HG03108 (cell line): Measurements from ENCODE around the gene FSIP1.

Experiments
- ATAC-seq: cut with Tn5 transposase; IDR thresholded peaks from one replicate; pipeline ENCODE4 v1.9.1; 2021; ENCODE audit warnings: moderate library complexity; ENCODE audit not compliant: unreplicated experiment

Gene FSIP1

GRCh38 chr15:39690881-39691634 lies 91.6 kb downstream of the FSIP1 start:
- no peak for ATAC-seq

- ATAC-seq: no peak
Observed at GRCh38 chr15:39687965-39688364, 94.7 kb downstream of the FSIP1 start.

GRCh38 chr15:39685999-39686613 lies 96.5 kb downstream of the FSIP1 start:
- no peak for ATAC-seq

- no peak for ATAC-seq
Observed at GRCh38 chr15:39685367-39685766, 97.3 kb downstream of the FSIP1 start.

GRCh38 chr15:39684233-39684632 lies 98.4 kb downstream of the FSIP1 start:
- ATAC-seq: no peak

- no peak for ATAC-seq
Observed at GRCh38 chr15:39682366-39682765, 100.3 kb downstream of the FSIP1 start.

- no peak for ATAC-seq
Observed at GRCh38 chr15:39680868-39681267, 101.8 kb downstream of the FSIP1 start.

GRCh38 chr15:39672666-39673065 lies 110.0 kb downstream of the FSIP1 start:
- ATAC-seq: no peak

- ATAC-seq: no peak
Observed at GRCh38 chr15:39672184-39672583, 110.5 kb downstream of the FSIP1 start.

GRCh38 chr15:39670687-39671086 lies 112.0 kb downstream of the FSIP1 start:
- ATAC-seq: no peak

- no peak for ATAC-seq
Observed at GRCh38 chr15:39669661-39670060, 113.0 kb downstream of the FSIP1 start.

- no peak for ATAC-seq
Observed at GRCh38 chr15:39669241-39669640, 113.4 kb downstream of the FSIP1 start.

GRCh38 chr15:39668457-39668856 lies 114.2 kb downstream of the FSIP1 start:
- ATAC-seq: no peak

- no peak for ATAC-seq
Observed at GRCh38 chr15:39667382-39668127, 115.1 kb downstream of the FSIP1 start.

GRCh38 chr15:39666677-39667076 lies 116.0 kb downstream of the FSIP1 start:
- no peak for ATAC-seq

- no peak for ATAC-seq
Observed at GRCh38 chr15:39665629-39666250, 116.9 kb downstream of the FSIP1 start.

- no peak for ATAC-seq
Observed at GRCh38 chr15:39663704-39664250, 118.9 kb downstream of the FSIP1 start.

- no peak for ATAC-seq
Observed at GRCh38 chr15:39661776-39662175, 120.9 kb downstream of the FSIP1 start.

- no peak for ATAC-seq
Observed at GRCh38 chr15:39658740-39659139, 123.9 kb downstream of the FSIP1 start.

GRCh38 chr15:39657668-39658067 lies 125.0 kb downstream of the FSIP1 start:
- ATAC-seq: no peak

- no peak for ATAC-seq
Observed at GRCh38 chr15:39657181-39657580, 125.5 kb downstream of the FSIP1 start.
